SK-N-SH treated with all-trans-retinoic acid at 6 μM for 48 hours (cell line): Measurements from ENCODE around the gene ASPN.

Experiments
- TCF4 ChIP-seq: fragments of 250-450 bp; sonication (Bioruptor Pico); IDR thresholded peaks from 2 replicates; pipeline ENCODE4 v1.8.0; 2021; ENCODE audit warnings: mild to moderate bottlenecking, moderate library complexity, borderline replicate concordance
- ZC3H10 ChIP-seq: fragments of 250-450 bp; sonication (Bioruptor Pico); IDR thresholded peaks from 2 replicates; pipeline ENCODE4 v1.5.1; 2021; ENCODE audit warnings: mild to moderate bottlenecking, moderate library complexity
- TF ChIP-seq, protein P1 (sequence below): fragments of 250-450 bp; sonication (Bioruptor Pico); IDR thresholded peaks from 2 replicates; pipeline ENCODE4 v1.8.0; 2020; ENCODE audit warnings: mild to moderate bottlenecking, moderate library complexity, borderline replicate concordance

DNA sequence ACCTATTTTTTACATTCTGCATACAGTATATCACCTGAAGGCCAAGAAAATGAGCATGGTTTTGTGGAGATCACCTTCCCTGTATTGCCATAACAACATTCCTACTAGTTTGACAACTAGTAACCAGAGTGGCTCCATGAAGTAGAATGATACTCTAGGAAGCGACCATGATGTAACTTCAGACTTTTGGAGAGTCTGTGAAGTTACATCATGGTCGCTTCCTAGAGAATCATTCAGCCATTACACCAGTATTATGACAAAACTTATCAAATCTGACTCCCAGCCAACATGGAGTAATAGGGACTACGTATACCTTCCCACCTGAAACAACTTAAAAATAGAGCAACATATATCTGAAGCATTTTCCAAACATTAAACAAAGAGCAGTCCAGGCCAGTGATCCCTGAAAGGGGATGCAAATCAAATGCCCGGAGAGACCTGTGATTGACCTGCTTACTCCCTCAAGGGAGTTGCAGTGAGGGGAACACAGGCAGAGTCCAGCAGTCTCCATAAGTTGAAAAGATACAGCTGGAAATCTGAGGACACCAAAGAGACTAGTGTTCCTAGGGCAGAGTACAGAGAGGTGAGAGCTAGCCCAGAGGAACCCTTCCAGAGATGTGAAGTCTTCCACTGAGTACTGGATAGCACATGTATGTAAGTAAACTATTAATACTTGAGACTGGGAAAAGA is 45.7 kb upstream of the ASPN start:
- TF ChIP-seq ZC3H10 (CRISPR knock-in tag), result no peak
- no peak for TF ChIP-seq TCF4 (CRISPR knock-in tag)
- TF ChIP-seq, protein P1, sequence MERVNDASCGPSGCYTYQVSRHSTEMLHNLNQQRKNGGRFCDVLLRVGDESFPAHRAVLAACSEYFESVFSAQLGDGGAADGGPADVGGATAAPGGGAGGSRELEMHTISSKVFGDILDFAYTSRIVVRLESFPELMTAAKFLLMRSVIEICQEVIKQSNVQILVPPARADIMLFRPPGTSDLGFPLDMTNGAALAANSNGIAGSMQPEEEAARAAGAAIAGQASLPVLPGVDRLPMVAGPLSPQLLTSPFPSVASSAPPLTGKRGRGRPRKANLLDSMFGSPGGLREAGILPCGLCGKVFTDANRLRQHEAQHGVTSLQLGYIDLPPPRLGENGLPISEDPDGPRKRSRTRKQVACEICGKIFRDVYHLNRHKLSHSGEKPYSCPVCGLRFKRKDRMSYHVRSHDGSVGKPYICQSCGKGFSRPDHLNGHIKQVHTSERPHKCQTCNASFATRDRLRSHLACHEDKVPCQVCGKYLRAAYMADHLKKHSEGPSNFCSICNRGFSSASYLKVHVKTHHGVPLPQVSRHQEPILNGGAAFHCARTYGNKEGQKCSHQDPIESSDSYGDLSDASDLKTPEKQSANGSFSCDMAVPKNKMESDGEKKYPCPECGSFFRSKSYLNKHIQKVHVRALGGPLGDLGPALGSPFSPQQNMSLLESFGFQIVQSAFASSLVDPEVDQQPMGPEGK (CRISPR knock-in tag), result no peak
